Measurements from ENCODE around the gene ADSL. TPM values are rescaled to one million over a fixed set of nuclear protein-coding genes. Genes with fewer than 3 reads are reported as not detected.

The ADSL gene
- total RNA-seq, 1 experiment from 2014 or later: 126 TPM

- Histone ChIP-seq H3K36me3 (ENCODE audit: control insufficient read depth in 1 of 2, insufficient read depth in 2 of 2, low read length in 2 of 2) (no peaks in the 10 kb centered on the region; a peak in 1 of 4 replicates), H3K79me2 (ENCODE audit: insufficient read depth, low read length) (no peaks in the 10 kb centered on the region), H3K27me3 (ENCODE audit: insufficient read depth, low read length) (no peaks in the 10 kb centered on the region), H3K9ac (ENCODE audit: low read length) (no peak overlapping the region), H3K4me1 (ENCODE audit: control insufficient read depth in 1 of 2, insufficient read depth in 2 of 2, low read length in 2 of 2) (no peaks in the 10 kb centered on the region), H2AFZ (ENCODE audit: low read depth, low read length, poor library complexity, severe bottlenecking) (no peak overlapping the region), H4K20me1 (ENCODE audit: insufficient read depth) (no peaks in the 10 kb centered on the region), H3K9me2 (ENCODE audit: insufficient read depth) (no peaks in the 10 kb centered on the region), H3K4me2 (ENCODE audit: low read length) (no peak overlapping the region), H3K27ac (ENCODE audit: low read depth, low read length) (no peak overlapping the region), H3K9me3 (ENCODE audit: control insufficient read depth in 1 of 2, insufficient read depth in 1 of 2, low read depth in 1 of 2, low read length in 2 of 2) (no peaks in the 10 kb centered on the region), H3K4me3 (replicated peaks in 1 of 2; ENCODE audit: low read depth in 1 of 2, low read length in 2 of 2) (no peak overlapping the region)
- no TSS peak for BruUV-seq (replicated peaks)
- ATAC-seq (no peak), DNase-seq (ENCODE audit: low read depth, low spot score) (no peak)
- ChIA-PET CTCF (interaction anchor here (1.0 kb wide), 1 partner anchor 12 kb away, joined by 3 read pairs; no protein-coding TSS in a partner anchor), RAD21 (ENCODE audit: low non-redundant PET in 1 of 2, low total read pairs in 2 of 2, uncharacterized antibody in 2 of 2, unreplicated experiment in 2 of 2) (no interaction called here), POLR2A (no interaction called here)
- no peak for TF ChIP-seq JUND (IDR thresholded peaks at IDR 0.05)
- intact Hi-C loops (cut with micrococcal nuclease): no loop called here
Observed at GRCh38 chr22:40425082-40425481, 78.8 kb downstream of the ADSL start.

- Histone ChIP-seq H3K27ac (ENCODE audit: low read depth, low read length) (no peak overlapping the region), H3K79me2 (ENCODE audit: insufficient read depth, low read length) (no peaks in the 10 kb centered on the region), H3K9me2 (ENCODE audit: insufficient read depth) (no peaks in the 10 kb centered on the region), H3K4me2 (ENCODE audit: low read length) (no peak overlapping the region), H3K9ac (ENCODE audit: low read length) (no peak overlapping the region), H4K20me1 (ENCODE audit: insufficient read depth) (no peaks in the 10 kb centered on the region), H3K4me3 (replicated peaks in 1 of 2; ENCODE audit: low read depth in 1 of 2, low read length in 2 of 2) (no peak overlapping the region), H2AFZ (ENCODE audit: low read depth, low read length, poor library complexity, severe bottlenecking) (no peak overlapping the region), H3K27me3 (ENCODE audit: insufficient read depth, low read length) (no peaks in the 10 kb centered on the region), H3K9me3 (ENCODE audit: control insufficient read depth in 1 of 2, insufficient read depth in 1 of 2, low read depth in 1 of 2, low read length in 2 of 2) (no peaks in the 10 kb centered on the region), H3K36me3 (ENCODE audit: control insufficient read depth in 1 of 2, insufficient read depth in 2 of 2, low read length in 2 of 2) (peaks cover 0 to 4% of the 10 kb centered on the region in 2 experiments; a peak in 1 of 4 replicates), H3K4me1 (ENCODE audit: control insufficient read depth in 1 of 2, insufficient read depth in 2 of 2, low read length in 2 of 2) (no peaks in the 10 kb centered on the region)
- ChIA-PET POLR2A (no interaction called here), CTCF (interaction anchor here (1.1 kb wide), 1 partner anchor 10 kb away, joined by 3 read pairs; no protein-coding TSS in a partner anchor), RAD21 (ENCODE audit: low non-redundant PET in 1 of 2, low total read pairs in 2 of 2, uncharacterized antibody in 2 of 2, unreplicated experiment in 2 of 2) (no interaction called here)
- intact Hi-C loops (cut with micrococcal nuclease): no loop called here
- BruUV-seq (replicated peaks): no TSS peak
- DNase-seq (ENCODE audit: low read depth, low spot score) (no peak), ATAC-seq (no peak)
- TF ChIP-seq REST (IDR thresholded peaks at IDR 0.05; ENCODE audit: low read depth) (no peak), MAX (IDR thresholded peaks at IDR 0.05) (no peak), TCF7L2 (IDR thresholded peaks at IDR 0.05; ENCODE audit: borderline replicate concordance, extremely low read depth, insufficient read depth, insufficient read length) (no peak), CEBPB (IDR thresholded peaks at IDR 0.05; ENCODE audit: low read depth) (no peak), ZBTB33 (IDR thresholded peaks at IDR 0.05; ENCODE audit: extremely low read depth, insufficient replicate concordance, low read length) (no peak), EZH2 (IDR thresholded peaks at IDR 0.05) (no peak), EZH2phosphoT487 (IDR thresholded peaks at IDR 0.05; ENCODE audit: borderline replicate concordance) (no peak), EGR1 (IDR thresholded peaks at IDR 0.05; ENCODE audit: low read depth) (no peak), POLR2AphosphoS5 (IDR thresholded peaks at IDR 0.05; ENCODE audit: low read depth, low read length) (no peak), FOSL1 (IDR thresholded peaks at IDR 0.05; ENCODE audit: low read depth) (no peak), SRF (IDR thresholded peaks at IDR 0.05; ENCODE audit: low read depth) (no peak), POLR2A (IDR thresholded peaks at IDR 0.05; ENCODE audit: borderline replicate concordance, extremely low read depth, insufficient read depth, insufficient read length) (no peak), SIN3A (IDR thresholded peaks at IDR 0.05; ENCODE audit: low read depth) (no peak), YY1 (IDR thresholded peaks at IDR 0.05; ENCODE audit: extremely low read depth, insufficient replicate concordance, low read depth, low read length) (no peak), ZFX (IDR thresholded peaks at IDR 0.05) (no peak)
Observed at GRCh38 chr22:40426594-40427333, 80.5 kb downstream of the ADSL start.

Data from HCT116 (cell line).